ENCODE data around the gene FOXJ2.
"Not testable (repeated sequence)": the region's sequence is repeated elsewhere in the genome, so short reads cannot be mapped to it uniquely, and the experiment has no call there.

FOXJ2 gene

GRCh38 chr12:8071820-8072219 lies 39.3 kb downstream of the FOXJ2 start:
- DNase-seq: not testable (repeated sequence)

GRCh38 chr12:8075935-8076334 lies 43.4 kb downstream of the FOXJ2 start:
- no peak for DNase-seq

GRCh38 chr12:8076366-8076765 lies 43.9 kb downstream of the FOXJ2 start:
- no peak for DNase-seq

GRCh38 chr12:8077207-8077606 lies 44.7 kb downstream of the FOXJ2 start:
- no peak for DNase-seq

GRCh38 chr12:8078398-8078797 lies 45.9 kb downstream of the FOXJ2 start:
- no peak for DNase-seq

GRCh38 chr12:8078916-8079315 lies 46.4 kb downstream of the FOXJ2 start:
- DNase-seq: no peak

- no peak for DNase-seq
Measured at GRCh38 chr12:8080120-8080519, 47.6 kb downstream of the FOXJ2 start.

GRCh38 chr12:8081251-8081920 lies 48.9 kb downstream of the FOXJ2 start:
- DNase-seq: no peak

- DNase-seq: no peak
Measured at GRCh38 chr12:8082808-8083100, 50.2 kb downstream of the FOXJ2 start.

- not testable (repeated sequence) for DNase-seq
Measured at GRCh38 chr12:8084351-8084750, 51.8 kb downstream of the FOXJ2 start.

- no peak for DNase-seq
Measured at GRCh38 chr12:8087666-8088065, 55.1 kb downstream of the FOXJ2 start.

GRCh38 chr12:8088574-8088973 lies 56.1 kb downstream of the FOXJ2 start:
- DNase-seq: no peak

GRCh38 chr12:8089277-8089676 lies 56.8 kb downstream of the FOXJ2 start:
- DNase-seq: not testable (repeated sequence)

GRCh38 chr12:8089716-8090115 lies 57.2 kb downstream of the FOXJ2 start:
- DNase-seq: no peak

- no peak for DNase-seq
Measured at GRCh38 chr12:8093291-8093690, 60.8 kb downstream of the FOXJ2 start.

- DNase-seq: no peak
Measured at GRCh38 chr12:8096281-8096915, 63.9 kb downstream of the FOXJ2 start.

GRCh38 chr12:8099235-8099634 lies 66.7 kb downstream of the FOXJ2 start:
- no peak for DNase-seq
